Measurements from ENCODE around the gene POLG2. TPM values are rescaled to one million over a fixed set of nuclear protein-coding genes. Genes with fewer than 3 reads are reported as not detected.

POLG2 gene
- total RNA-seq, 1 donor from 2014 or later: 18.3 TPM

GRCh38 chr17:64491994-64492393 lies 4.9 kb downstream of the POLG2 start:
- H3K9me3 Mint-ChIP-seq (ENCODE audit: unreplicated experiment): no peaks in the 10 kb centered on the region
- TF ChIP-seq, protein P1, sequence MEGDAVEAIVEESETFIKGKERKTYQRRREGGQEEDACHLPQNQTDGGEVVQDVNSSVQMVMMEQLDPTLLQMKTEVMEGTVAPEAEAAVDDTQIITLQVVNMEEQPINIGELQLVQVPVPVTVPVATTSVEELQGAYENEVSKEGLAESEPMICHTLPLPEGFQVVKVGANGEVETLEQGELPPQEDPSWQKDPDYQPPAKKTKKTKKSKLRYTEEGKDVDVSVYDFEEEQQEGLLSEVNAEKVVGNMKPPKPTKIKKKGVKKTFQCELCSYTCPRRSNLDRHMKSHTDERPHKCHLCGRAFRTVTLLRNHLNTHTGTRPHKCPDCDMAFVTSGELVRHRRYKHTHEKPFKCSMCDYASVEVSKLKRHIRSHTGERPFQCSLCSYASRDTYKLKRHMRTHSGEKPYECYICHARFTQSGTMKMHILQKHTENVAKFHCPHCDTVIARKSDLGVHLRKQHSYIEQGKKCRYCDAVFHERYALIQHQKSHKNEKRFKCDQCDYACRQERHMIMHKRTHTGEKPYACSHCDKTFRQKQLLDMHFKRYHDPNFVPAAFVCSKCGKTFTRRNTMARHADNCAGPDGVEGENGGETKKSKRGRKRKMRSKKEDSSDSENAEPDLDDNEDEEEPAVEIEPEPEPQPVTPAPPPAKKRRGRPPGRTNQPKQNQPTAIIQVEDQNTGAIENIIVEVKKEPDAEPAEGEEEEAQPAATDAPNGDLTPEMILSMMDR (IDR thresholded peaks at IDR 0.05): no peak
- peaks cover 26% of the 10 kb centered on the region for H3K36me3 Mint-ChIP-seq (ENCODE audit: unreplicated experiment)
- no peak overlapping the region for H3K4me3 Mint-ChIP-seq (ENCODE audit: unreplicated experiment)
- no peak for DNase-seq (ENCODE audit: extremely low spot score, unreplicated experiment)
- H3K27me3 Mint-ChIP-seq (ENCODE audit: unreplicated experiment): no peaks in the 10 kb centered on the region
- H3K27ac Mint-ChIP-seq (ENCODE audit: unreplicated experiment): no peak overlapping the region
- peaks cover 25% of the 10 kb centered on the region for H3K4me1 Mint-ChIP-seq (ENCODE audit: unreplicated experiment)

DNA sequence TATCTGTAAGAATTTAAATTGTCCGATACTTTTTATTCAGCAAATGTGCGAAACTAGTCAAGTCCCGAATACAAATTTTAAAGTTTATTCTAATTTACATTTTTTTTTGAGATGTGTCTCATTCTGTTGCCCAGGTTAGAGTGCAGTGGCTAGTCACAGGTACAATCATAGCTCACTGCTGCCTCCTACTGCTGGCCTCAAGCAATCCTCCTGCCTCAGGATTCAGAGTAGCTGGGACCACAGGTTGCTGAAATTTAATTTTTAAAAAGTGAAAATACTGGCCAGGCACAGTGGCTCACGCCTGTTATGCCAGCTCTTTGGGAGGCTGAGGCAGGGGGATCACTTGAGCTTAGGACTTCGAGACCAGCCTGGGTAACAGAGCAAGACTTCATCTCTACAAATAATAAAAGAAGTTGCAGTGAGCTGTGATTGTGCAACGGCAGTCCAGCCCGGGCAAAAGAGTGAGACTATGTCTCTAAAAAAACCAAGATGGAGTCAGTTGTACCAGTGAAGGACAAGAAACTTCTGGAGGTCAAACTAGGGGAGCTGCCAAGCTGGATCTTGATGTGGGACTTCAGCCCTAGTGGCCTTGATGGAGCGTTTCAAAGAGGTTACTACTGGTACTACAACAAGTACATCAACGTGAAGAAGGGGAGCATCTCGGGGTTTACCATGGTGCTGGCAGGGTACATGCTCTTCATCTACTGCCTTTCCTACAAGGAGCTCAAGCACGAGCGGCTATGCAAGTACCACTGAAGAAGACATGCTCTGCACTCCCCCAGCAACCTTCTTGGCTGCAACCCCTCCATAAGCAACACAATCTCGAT lies 5.6 kb downstream of the POLG2 start:
- H3K4me1 Mint-ChIP-seq (ENCODE audit: unreplicated experiment): peaks cover 21% of the 10 kb centered on the region
- no peak overlapping the region for H3K27ac Mint-ChIP-seq (ENCODE audit: unreplicated experiment)
- TF ChIP-seq, protein P1 (IDR thresholded peaks at IDR 0.05): peak; percentile 66
- no peak for DNase-seq (ENCODE audit: extremely low spot score, unreplicated experiment)
- no peaks in the 10 kb centered on the region for H3K9me3 Mint-ChIP-seq (ENCODE audit: unreplicated experiment)
- no peak overlapping the region for H3K4me3 Mint-ChIP-seq (ENCODE audit: unreplicated experiment)
- peaks cover 29% of the 10 kb centered on the region for H3K36me3 Mint-ChIP-seq (ENCODE audit: unreplicated experiment)
- no peaks in the 10 kb centered on the region for H3K27me3 Mint-ChIP-seq (ENCODE audit: unreplicated experiment)

GRCh38 chr17:64488301-64488700 lies 8.6 kb downstream of the POLG2 start:
- DNase-seq (ENCODE audit: extremely low spot score, unreplicated experiment): no peak
- no peaks in the 10 kb centered on the region for H3K27me3 Mint-ChIP-seq (ENCODE audit: unreplicated experiment)
- no peaks in the 10 kb centered on the region for H3K4me1 Mint-ChIP-seq (ENCODE audit: unreplicated experiment)
- H3K27ac Mint-ChIP-seq (ENCODE audit: unreplicated experiment): no peak overlapping the region
- no peaks in the 10 kb centered on the region for H3K9me3 Mint-ChIP-seq (ENCODE audit: unreplicated experiment)
- TF ChIP-seq, protein P1 (IDR thresholded peaks at IDR 0.05): no peak
- no peak overlapping the region for H3K4me3 Mint-ChIP-seq (ENCODE audit: unreplicated experiment)
- peaks cover 49% of the 10 kb centered on the region for H3K36me3 Mint-ChIP-seq (ENCODE audit: unreplicated experiment)

DNA sequence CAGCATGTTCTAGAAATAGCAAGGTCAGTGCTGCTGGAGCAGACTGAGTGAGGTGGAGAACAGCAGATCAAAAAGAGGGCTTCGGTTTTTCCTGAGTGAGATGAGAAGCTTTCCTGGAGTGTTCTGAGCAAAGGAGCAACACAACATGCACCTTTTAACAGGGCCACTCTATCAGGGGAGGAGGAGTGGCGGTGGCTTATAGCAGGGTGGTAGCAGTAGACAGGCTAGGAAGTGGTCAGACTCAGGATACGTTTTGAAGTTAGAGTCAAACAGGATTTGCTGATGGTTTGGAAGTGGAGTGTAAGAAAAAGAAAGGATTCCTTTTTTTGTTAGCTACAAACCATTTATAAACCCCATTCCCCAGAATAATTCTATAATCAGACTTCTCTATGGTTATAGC lies 12.5 kb downstream of the POLG2 start:
- H3K27ac Mint-ChIP-seq (ENCODE audit: unreplicated experiment): no peak overlapping the region
- DNase-seq (ENCODE audit: extremely low spot score, unreplicated experiment): no peak
- H3K27me3 Mint-ChIP-seq (ENCODE audit: unreplicated experiment): no peaks in the 10 kb centered on the region
- H3K4me1 Mint-ChIP-seq (ENCODE audit: unreplicated experiment): no peaks in the 10 kb centered on the region
- H3K36me3 Mint-ChIP-seq (ENCODE audit: unreplicated experiment): peaks cover 45% of the 10 kb centered on the region
- H3K9me3 Mint-ChIP-seq (ENCODE audit: unreplicated experiment): no peaks in the 10 kb centered on the region
- no peak overlapping the region for H3K4me3 Mint-ChIP-seq (ENCODE audit: unreplicated experiment)
- TF ChIP-seq, protein P1 (IDR thresholded peaks at IDR 0.05): no peak

- Mint-ChIP-seq H3K4me3 (ENCODE audit: unreplicated experiment) (no peak overlapping the region), H3K4me1 (ENCODE audit: unreplicated experiment) (no peaks in the 10 kb centered on the region), H3K9me3 (ENCODE audit: unreplicated experiment) (no peaks in the 10 kb centered on the region), H3K27ac (ENCODE audit: unreplicated experiment) (no peak overlapping the region), H3K36me3 (ENCODE audit: unreplicated experiment) (peaks cover 36% of the 10 kb centered on the region), H3K27me3 (ENCODE audit: unreplicated experiment) (no peaks in the 10 kb centered on the region)
- TF ChIP-seq, protein P1 (IDR thresholded peaks at IDR 0.05): no peak
- no peak for DNase-seq (ENCODE audit: extremely low spot score, unreplicated experiment)
These were observed 15.9 kb downstream of the POLG2 start for GRCh38 chr17:64480951-64481350.
